ENCODE results near the gene ALOX5AP.

ALOX5AP gene

DNA sequence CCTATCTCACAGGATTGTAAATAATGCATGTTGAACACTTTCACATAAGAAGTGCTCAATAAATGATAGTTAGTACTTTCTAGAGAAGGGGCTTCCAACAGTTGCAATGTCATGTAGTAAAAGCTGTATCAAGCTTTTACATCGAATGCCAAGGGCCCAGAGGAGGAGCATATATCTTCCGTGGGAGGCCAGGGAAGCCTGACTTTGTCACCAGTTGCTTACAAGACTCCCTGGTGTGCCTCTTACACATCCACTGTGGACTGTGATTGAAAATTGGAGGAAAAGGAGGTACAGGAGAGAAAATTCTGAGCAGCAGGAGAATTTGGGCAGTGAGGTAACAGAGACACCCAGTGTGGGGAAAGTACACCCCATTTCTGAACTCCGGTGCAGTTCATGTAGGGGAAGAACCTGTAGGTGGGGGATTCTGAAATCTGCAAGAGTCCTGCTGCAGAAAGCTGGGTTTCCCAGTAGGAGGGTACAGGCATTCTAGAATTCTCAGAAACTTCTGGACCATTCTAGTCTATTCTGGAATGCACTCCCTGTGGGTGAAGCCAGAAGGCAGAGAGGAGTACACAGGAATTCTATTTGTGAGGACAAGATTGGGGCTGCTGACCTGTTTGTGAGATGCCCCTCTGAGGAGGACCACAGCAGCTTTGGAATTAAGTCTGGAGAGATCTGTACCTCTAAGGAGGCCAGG is 54.0 kb downstream of the ALOX5AP start:
- no peak for DNase-seq (ENCODE audit: insufficient read length, low spot score)
- TF ChIP-seq, protein P1, sequence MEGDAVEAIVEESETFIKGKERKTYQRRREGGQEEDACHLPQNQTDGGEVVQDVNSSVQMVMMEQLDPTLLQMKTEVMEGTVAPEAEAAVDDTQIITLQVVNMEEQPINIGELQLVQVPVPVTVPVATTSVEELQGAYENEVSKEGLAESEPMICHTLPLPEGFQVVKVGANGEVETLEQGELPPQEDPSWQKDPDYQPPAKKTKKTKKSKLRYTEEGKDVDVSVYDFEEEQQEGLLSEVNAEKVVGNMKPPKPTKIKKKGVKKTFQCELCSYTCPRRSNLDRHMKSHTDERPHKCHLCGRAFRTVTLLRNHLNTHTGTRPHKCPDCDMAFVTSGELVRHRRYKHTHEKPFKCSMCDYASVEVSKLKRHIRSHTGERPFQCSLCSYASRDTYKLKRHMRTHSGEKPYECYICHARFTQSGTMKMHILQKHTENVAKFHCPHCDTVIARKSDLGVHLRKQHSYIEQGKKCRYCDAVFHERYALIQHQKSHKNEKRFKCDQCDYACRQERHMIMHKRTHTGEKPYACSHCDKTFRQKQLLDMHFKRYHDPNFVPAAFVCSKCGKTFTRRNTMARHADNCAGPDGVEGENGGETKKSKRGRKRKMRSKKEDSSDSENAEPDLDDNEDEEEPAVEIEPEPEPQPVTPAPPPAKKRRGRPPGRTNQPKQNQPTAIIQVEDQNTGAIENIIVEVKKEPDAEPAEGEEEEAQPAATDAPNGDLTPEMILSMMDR (IDR thresholded peaks at IDR 0.05; ENCODE audit: insufficient read depth, missing control alignments), result no peak
- no peak for FAIRE-seq

DNA sequence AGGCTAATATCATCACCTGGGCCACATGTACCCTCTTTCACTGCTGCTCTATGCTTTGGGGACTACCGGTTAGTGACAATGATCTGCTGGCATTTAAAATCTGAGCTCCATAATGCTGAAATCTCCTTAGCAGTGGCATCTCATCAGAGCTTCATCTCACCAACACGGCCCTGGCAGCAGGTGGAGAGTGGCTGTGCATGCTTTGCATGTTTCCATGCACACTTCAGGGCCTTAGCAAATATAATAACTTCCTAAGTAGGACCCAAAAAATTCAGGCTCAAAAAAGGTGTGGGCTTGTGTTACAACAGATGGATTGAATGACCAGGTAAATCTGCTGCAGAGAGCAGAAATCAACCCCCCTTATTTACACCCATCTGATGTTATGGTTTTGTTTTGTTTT is 55.2 kb downstream of the ALOX5AP start:
- no peak for DNase-seq (ENCODE audit: insufficient read length, low spot score)
- TF ChIP-seq, protein P1 (IDR thresholded peaks at IDR 0.05; ENCODE audit: insufficient read depth, missing control alignments), result no peak
- FAIRE-seq, result no peak

DNA sequence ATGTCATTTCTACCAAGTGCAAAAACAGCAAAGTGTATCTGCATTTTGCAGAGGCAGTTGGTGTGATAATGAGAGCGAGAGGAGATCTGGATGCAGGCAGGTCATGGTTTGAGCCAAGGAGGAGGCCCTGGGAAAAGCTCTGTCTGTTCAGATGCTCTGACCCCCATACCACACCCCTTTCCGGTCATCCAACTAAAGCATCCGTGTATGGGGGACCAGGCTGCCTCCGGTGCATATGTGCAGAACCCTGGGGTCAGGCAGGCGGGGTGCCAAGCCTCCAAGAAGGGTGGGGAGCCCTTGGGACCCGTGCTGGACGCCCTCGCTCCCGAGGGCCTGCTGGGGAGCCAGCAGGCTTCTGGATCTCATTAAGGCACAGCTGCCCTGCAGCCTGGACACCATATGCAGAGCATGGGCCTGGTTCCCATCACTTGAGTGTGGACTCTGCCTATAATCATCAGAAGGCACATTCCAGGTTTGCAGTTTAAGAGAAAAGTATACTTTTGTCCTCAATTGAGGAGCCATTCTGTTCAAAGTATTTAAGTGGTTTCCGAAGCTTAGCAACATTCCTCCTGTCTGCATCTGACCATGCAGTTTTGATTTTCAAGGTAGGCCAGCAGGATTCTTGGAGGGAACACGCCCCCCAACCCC is 56.1 kb downstream of the ALOX5AP start:
- FAIRE-seq (no peak), DNase-seq (ENCODE audit: insufficient read length, low spot score) (no peak)
- TF ChIP-seq, protein P1 (IDR thresholded peaks at IDR 0.05; ENCODE audit: insufficient read depth, missing control alignments), result no peak

DNA sequence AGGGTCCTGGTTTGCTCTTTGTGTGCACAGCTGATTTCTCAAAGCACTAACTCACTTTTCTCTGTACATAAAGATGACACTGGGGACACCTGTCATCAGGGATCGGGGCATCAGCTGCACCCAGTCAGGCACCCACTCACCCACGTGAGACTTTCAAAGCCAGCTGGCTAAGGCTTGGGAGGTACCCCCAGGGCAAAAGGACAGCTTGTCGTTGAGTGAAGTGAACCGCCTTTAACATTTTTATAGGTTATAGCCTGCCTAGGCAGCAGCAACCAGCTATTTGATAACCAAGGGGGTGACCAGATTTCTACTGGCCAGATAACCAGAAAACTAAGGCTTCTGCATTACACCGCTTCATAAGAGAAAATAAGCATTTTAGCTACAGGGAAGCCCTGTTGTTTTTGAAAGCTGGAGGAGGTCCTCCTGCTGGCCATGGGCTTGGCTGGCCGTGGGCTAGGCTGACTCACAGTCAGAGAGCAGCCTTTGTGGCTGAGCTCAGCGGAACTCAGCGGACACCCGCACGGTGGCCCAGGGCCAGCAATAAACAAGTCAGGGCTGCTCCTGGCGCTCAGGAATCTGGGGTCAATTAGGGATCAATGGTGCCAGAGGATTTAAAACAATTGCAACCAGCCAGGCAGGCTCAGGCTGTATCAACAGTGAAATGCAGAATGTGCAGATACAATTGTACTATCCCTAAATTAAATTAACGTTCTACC is 57.1 kb downstream of the ALOX5AP start:
- TF ChIP-seq, protein P1 (IDR thresholded peaks at IDR 0.05; ENCODE audit: insufficient read depth, missing control alignments), result no peak
- FAIRE-seq (no peak), DNase-seq (ENCODE audit: insufficient read length, low spot score) (no peak)

DNA sequence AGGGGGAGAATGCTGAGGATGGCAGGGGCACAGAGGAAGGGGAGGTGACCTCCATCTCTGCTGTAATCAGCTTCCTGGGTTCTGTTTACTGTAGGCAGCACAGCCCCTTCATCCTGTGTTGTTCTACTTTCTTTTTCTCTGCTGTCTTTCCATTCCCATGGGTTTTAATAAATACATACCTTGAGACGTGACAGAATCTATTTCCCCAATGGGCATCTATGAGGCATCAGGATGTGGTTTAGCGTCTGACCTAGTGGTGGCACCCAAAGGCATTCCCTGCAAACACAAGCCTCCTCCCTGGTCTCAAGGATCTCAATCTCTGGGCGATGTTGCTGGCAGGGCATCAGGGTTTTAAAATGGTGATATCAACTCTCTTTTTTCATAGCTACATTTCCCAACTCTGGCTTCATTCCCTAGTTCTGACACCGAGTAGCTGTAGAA is 60.8 kb downstream of the ALOX5AP start:
- TF ChIP-seq, protein P1 (IDR thresholded peaks at IDR 0.05; ENCODE audit: insufficient read depth, missing control alignments), result no peak
- FAIRE-seq, result no peak
- no peak for DNase-seq (ENCODE audit: insufficient read length, low spot score)

DNA sequence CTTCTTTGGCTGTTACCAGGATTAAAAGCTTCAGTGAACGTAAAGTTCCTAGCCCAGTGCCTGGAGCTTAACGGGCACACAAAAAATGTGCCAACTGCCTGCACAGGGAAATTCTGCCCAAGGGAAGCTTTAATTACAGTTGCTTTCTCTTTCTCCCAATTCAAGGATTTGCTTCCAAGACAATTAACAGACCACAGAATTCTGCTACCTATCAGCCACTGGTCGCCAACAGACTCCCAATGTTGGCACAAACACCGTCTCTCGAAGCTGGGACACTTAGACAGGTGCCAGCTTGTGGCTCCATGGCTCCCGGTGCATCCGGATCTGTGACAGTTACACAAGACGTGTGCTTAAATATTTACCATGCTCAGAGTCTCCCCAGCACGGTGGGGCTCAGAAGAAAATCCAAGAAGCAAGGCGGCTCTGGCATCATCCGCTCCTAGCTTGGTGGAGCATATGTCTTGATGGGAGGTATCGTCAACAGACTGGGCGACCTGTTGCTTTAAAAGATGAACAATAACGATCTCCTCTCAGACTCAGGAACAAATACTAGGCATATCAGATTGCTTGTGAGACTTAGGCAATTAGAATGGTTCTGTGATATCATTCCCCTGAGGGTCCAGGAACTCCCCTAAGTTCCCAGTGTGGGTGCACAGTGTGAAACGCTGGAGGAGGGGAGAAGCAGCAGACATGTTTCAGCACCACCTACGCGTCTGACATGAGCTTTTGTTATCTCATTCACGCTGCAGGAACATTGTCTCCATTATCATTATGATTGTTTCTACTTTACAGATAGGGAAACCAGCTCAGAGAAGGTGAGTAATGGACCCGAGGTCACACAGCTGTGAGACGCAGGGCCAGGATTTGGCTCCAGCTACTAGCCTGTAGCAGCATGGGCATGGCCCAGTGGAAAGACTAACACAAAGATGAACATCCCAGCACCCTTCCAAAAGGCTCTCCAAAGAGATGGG is 61.6 kb downstream of the ALOX5AP start:
- TF ChIP-seq, protein P1 (IDR thresholded peaks at IDR 0.05; ENCODE audit: insufficient read depth, missing control alignments), result no peak
- FAIRE-seq, result no peak
- DNase-seq (ENCODE audit: insufficient read length, low spot score), result no peak
